Erythroblast (primary cell): ENCODE data around the gene STAT5A.

Experiments used
- GATA1 ChIP-seq: IDR thresholded peaks from 2 replicates; pipeline ENCODE4 v1.6.1; 2011; ENCODE audit warnings: low read depth, mild to moderate bottlenecking, control low read depth, low read length, moderate library complexity
- POLR2A ChIP-seq: IDR thresholded peaks from 2 replicates; pipeline ENCODE4 v1.6.1; 2011; ENCODE audit warnings: mild to moderate bottlenecking, low read length

DNA sequence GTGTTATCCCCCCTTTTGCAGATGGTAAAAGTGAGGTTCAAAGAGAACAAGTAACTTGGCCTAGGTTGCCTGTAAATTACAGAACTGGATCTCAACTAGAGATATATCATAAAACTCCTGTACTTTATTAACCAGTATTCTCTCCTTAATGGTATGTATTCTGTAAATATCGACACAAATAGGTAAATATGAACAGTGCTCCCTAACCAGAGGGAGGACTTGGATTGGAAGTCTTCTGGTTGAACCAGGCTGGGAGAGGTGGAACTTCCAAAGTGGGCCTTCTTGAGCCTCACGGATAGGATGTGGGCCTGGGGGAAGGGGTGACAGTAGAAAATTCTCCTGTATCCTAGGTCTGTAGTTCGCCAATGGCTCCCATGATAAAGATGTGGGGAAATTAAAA is 7.7 kb downstream of the STAT5A start:
- TF ChIP-seq POLR2A (no peak), GATA1 (no peak)
